NOMO-1 treated with dmso at 0.1 percent for 144 hours (cell line): ENCODE data around the gene RAD1.

Experiments used
- DNase-seq: peaks from one replicate; lab custom pipeline; 2025; ENCODE audit not compliant: unreplicated experiment; lab: John Stamatoyannopoulos, UW

The RAD1 gene

GRCh38 chr5:34866989-34867471 lies 48.3 kb downstream of the RAD1 start:
- no peak for DNase-seq

DNA sequence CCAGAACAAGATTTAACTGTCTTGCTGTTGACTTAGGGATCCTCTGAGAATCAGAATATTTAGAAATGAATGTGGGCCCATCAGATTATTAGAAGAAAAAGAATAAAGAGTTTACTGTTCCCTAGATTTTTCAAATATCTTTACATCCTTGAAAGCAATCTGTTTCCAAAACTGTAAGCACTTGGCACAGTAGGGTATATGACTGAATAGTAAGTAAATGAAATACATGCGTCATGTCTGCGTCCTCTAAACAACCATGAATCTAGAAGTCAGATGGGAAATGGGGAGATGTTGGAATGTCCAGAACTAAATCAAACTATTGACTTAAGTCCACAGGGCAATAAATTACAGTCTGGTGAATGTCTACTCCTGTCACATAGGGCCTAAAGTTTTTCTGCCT lies 50.2 kb downstream of the RAD1 start:
- DNase-seq = no peak

- no peak for DNase-seq
Observed at GRCh38 chr5:34863946-34864345, 51.4 kb downstream of the RAD1 start.

GRCh38 chr5:34859253-34859652 lies 56.1 kb downstream of the RAD1 start:
- no peak for DNase-seq

DNA sequence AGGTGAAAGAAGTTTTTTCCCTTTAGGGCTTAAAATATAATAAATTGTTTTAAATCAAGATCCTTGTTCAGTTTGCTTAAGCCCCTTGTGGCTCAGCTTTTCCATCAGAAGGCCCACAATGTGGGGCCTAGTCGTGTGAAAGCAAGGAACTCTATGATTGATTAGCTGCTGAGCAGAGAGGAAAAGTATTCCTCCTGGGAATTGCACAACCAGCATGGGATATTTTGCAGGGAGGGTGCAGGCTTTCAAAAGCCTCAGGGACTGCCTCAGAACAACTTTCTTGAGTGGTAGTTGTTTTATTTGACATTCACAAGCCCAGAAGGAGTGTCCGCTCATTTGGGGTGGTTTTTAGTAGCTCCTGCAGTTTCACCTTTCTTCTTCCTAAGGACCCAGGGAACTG lies 56.5 kb downstream of the RAD1 start:
- DNase-seq = no peak

DNA sequence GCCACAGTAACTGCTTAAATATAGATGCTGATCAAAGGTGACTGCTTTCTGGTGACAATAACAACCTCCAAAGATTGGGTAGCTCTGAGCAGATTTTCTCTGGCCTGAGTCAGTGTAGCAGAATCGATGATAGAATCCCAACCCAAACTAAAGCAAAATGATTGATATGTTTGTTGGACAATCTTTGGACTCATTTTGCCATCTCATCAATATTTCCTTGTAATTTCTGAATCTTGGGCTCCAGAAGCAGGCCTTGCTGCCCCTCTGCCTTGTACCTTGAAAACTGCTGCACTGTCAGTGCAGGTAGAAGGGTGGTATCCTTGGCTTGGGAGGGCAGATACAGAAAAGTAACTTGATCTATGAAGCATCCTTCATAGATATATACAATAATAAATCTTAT lies 57.4 kb downstream of the RAD1 start:
- DNase-seq = no peak

DNA sequence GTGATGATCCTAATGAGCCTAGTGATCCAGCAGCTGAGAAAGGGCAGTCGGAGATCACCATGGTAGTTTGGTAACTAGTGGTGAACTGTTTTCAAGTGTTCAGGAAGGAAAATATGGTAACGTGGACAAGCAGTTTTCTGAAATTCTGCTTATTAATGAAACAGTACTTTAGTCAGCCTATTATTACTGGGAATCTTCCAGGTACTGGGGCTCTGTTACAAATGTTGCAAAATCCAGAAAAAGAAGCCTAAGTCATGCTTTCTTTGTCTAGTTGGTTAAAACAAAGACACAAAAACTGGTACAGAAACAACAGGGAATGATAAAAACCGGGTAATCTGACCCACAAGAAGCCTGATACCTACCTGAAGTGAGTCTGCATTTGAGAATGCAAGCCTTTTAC lies 58.1 kb downstream of the RAD1 start:
- DNase-seq = no peak
